ENCODE data around the gene OR1D5. TPM values are rescaled to one million over a fixed set of nuclear protein-coding genes. Genes with fewer than 3 reads are reported as not detected.

Gene OR1D5
- total RNA-seq, 4 donors from 2014 or later = not detected

GRCh38 chr17:3017936-3018335 is 45.5 kb downstream of the OR1D5 start:
- no peak for TF ChIP-seq POLR2A (IDR thresholded peaks at IDR 0.05)
- no peak for TF ChIP-seq CTCF (IDR thresholded peaks at IDR 0.05)
- DNase-seq = no peak
- no peaks in the 10 kb centered on the region for H3K4me1 ChIP-seq
- no peak overlapping the region for H3K27ac ChIP-seq
- intact Hi-C loops (cut with DNase I; ENCODE audit: low total_unique reads) = no loop called here
- no peak overlapping the region for H3K4me3 ChIP-seq
- H3K27me3 ChIP-seq = no peaks in the 10 kb centered on the region
- no peaks in the 10 kb centered on the region for H3K9me3 ChIP-seq
- no peaks in the 10 kb centered on the region for H3K36me3 ChIP-seq

- no peaks in the 10 kb centered on the region for H3K9me3 ChIP-seq
- no peak overlapping the region for H3K27ac ChIP-seq
- no peaks in the 10 kb centered on the region for H3K36me3 ChIP-seq
- H3K27me3 ChIP-seq = no peaks in the 10 kb centered on the region
- H3K4me3 ChIP-seq = no peak overlapping the region
- no peak for DNase-seq
- intact Hi-C loops (cut with DNase I; ENCODE audit: low total_unique reads) = no loop called here
- TF ChIP-seq CTCF (IDR thresholded peaks at IDR 0.05) (no peak), POLR2A (IDR thresholded peaks at IDR 0.05) (no peak)
- H3K4me1 ChIP-seq = no peaks in the 10 kb centered on the region
Observed at GRCh38 chr17:3015890-3016289, 47.5 kb downstream of the OR1D5 start.

- H3K4me3 ChIP-seq = no peak overlapping the region
- H3K36me3 ChIP-seq = no peaks in the 10 kb centered on the region
- no peaks in the 10 kb centered on the region for H3K4me1 ChIP-seq
- H3K27me3 ChIP-seq = no peaks in the 10 kb centered on the region
- TF ChIP-seq CTCF (IDR thresholded peaks at IDR 0.05) (peak; percentile 69 to 93 (median 86)), POLR2A (IDR thresholded peaks at IDR 0.05) (no peak)
- no peaks in the 10 kb centered on the region for H3K9me3 ChIP-seq
- DNase-seq = peak; percentile 56 to 58
- intact Hi-C loops (cut with DNase I; ENCODE audit: low total_unique reads) = loop anchor here (5.0 kb wide), 2 partner anchors 166 to 186 kb away; no protein-coding TSS in a partner anchor
- no peak overlapping the region for H3K27ac ChIP-seq
Observed at GRCh38 chr17:3012926-3013581, 50.4 kb downstream of the OR1D5 start.

Other genes with a start within 250 kb of the OR1D5 start
- gene OR1D2, start 40.8 kb upstream of the OR1D5 start, total RNA-seq = not detected
- not detected for gene OR1G1, start 63.9 kb upstream of the OR1D5 start, total RNA-seq
- not detected for gene OR1A2, start 133.9 kb upstream of the OR1D5 start, total RNA-seq
- gene OR1A1, start 144.1 kb upstream of the OR1D5 start, total RNA-seq = not detected
- gene OR3A1, start 234.8 kb upstream of the OR1D5 start, total RNA-seq = under 1 TPM in 1 of 4 donors, not detected in 3; 0.35 TPM